Testis (tissue), 2 donors: ENCODE results near the gene ERH.

Source experiments
- POLR2A ChIP-seq: fragments of 450-650 bp; IDR thresholded peaks from one replicate; pipeline ENCODE4 v1.6.1; 2017; ENCODE audit warnings: antibody characterized with exemption, mild to moderate bottlenecking, moderate library complexity
- TF ChIP-seq, protein P1 (sequence below), 3 experiments: fragments of 450-650 bp in 2 of 3; fragments of 200-600 bp in 1 of 3; sonication (generic) in 1 of 3; IDR thresholded peaks; one replicate each; pipeline ENCODE4 v1.5.1; 2016 to 2019; ENCODE audit warnings: antibody characterized with exemption in 3 of 3, mild to moderate bottlenecking in 2 of 3, moderate library complexity in 1 of 3

DNA sequence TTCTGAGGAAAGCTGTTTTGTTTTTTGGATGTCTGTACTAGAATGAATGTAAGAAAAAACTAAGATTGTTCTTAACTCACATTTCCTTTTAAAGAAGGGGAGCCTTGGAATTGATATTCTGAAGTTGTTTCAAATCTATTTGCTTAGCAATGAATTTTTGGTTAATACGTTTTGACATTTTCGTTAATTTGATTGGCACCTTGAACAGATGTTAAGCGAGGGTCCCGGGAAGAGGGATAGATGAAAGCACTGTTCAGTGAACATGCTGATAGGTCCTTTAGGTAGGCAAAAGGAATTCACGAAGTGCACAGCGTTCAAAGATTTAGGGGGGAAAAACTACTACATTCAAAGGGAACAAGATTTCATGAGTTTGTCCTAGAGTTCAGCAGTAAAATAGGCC, 2.1 kb upstream of the ERH start:
- TF ChIP-seq, protein P1, sequence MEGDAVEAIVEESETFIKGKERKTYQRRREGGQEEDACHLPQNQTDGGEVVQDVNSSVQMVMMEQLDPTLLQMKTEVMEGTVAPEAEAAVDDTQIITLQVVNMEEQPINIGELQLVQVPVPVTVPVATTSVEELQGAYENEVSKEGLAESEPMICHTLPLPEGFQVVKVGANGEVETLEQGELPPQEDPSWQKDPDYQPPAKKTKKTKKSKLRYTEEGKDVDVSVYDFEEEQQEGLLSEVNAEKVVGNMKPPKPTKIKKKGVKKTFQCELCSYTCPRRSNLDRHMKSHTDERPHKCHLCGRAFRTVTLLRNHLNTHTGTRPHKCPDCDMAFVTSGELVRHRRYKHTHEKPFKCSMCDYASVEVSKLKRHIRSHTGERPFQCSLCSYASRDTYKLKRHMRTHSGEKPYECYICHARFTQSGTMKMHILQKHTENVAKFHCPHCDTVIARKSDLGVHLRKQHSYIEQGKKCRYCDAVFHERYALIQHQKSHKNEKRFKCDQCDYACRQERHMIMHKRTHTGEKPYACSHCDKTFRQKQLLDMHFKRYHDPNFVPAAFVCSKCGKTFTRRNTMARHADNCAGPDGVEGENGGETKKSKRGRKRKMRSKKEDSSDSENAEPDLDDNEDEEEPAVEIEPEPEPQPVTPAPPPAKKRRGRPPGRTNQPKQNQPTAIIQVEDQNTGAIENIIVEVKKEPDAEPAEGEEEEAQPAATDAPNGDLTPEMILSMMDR (IDR thresholded peaks at IDR 0.05) = no peak
- TF ChIP-seq POLR2A = no peak
